Measurements from ENCODE around the gene AGAP9.
A peak's percentile ranks its signal among the peaks of the same experiment; 100 is the strongest.
"Not testable (repeated sequence)": the region's sequence is repeated elsewhere in the genome, so short reads cannot be mapped to it uniquely, and the experiment has no call there.

AGAP9 gene

GRCh38 chr10:47483923-47484322 lies 39.5 kb downstream of the AGAP9 start, which contains the start of gene ANXA8:
ANXA8 (minus strand) TSS chr10:47484115; CDS start chr10:47483933, 182 bp downstream.
- not testable (repeated sequence) for H3K4me3 ChIP-seq (ENCODE audit: insufficient read depth in 1 of 2, low read depth in 1 of 2, low read length in 2 of 2); H2AFZ ChIP-seq (ENCODE audit: low read depth, low read length); H3K27me3 ChIP-seq (ENCODE audit: control insufficient read depth in 1 of 2, insufficient read depth in 1 of 2, low read length in 2 of 2); H3K27ac ChIP-seq (ENCODE audit: low read length, poor library complexity, severe bottlenecking); H3K14ac ChIP-seq (ENCODE audit: low read length in 2 of 2); H3K23ac ChIP-seq (ENCODE audit: low read length in 2 of 2); H2BK15ac ChIP-seq (ENCODE audit: low read depth, poor library complexity, severe bottlenecking); H3K9me3 ChIP-seq (ENCODE audit: control insufficient read depth, low read length); H4K91ac ChIP-seq (ENCODE audit: low read length); H4K8ac ChIP-seq (ENCODE audit: low read length); H3K4ac ChIP-seq (ENCODE audit: low read depth in 1 of 2, low read length in 2 of 2); H3K4me2 ChIP-seq (ENCODE audit: low read length, poor library complexity, severe bottlenecking); DNase-seq; H3K36me3 ChIP-seq (ENCODE audit: control insufficient read depth in 1 of 2, insufficient read depth in 2 of 2, low read depth in 1 of 2, low read length in 2 of 2); H3K18ac ChIP-seq (ENCODE audit: low read depth in 1 of 2, low read length in 2 of 2); H3K4me1 ChIP-seq (ENCODE audit: control insufficient read depth, insufficient read depth, low read depth, low read length); H2BK12ac ChIP-seq (ENCODE audit: low read length in 2 of 2); H2BK120ac ChIP-seq (ENCODE audit: low read depth, low read length); H2AK5ac ChIP-seq (ENCODE audit: low read length, severe bottlenecking); H3K9ac ChIP-seq (ENCODE audit: low read length); H2BK5ac ChIP-seq (ENCODE audit: low read depth, low read length, poor library complexity, severe bottlenecking); H3K79me1 ChIP-seq (replicated peaks; ENCODE audit: low read length, poor library complexity, severe bottlenecking)
- WGBS: 97% methylated on average over 3 of the region's 11 CpGs

GRCh38 chr10:47482367-47482766 lies 41.1 kb downstream of the AGAP9 start:
- H3K27ac ChIP-seq (ENCODE audit: low read length, poor library complexity, severe bottlenecking); DNase-seq; H3K4me1 ChIP-seq (ENCODE audit: control insufficient read depth, insufficient read depth, low read depth, low read length); H4K8ac ChIP-seq (ENCODE audit: low read length); H3K4me3 ChIP-seq (ENCODE audit: insufficient read depth in 1 of 2, low read depth in 1 of 2, low read length in 2 of 2); H4K91ac ChIP-seq (ENCODE audit: low read length); H2BK120ac ChIP-seq (ENCODE audit: low read depth, low read length); H3K4me2 ChIP-seq (ENCODE audit: low read length, poor library complexity, severe bottlenecking); H2AFZ ChIP-seq (ENCODE audit: low read depth, low read length); H3K79me1 ChIP-seq (replicated peaks; ENCODE audit: low read length, poor library complexity, severe bottlenecking); H3K4ac ChIP-seq (ENCODE audit: low read depth in 1 of 2, low read length in 2 of 2); H2BK15ac ChIP-seq (ENCODE audit: low read depth, poor library complexity, severe bottlenecking); H3K18ac ChIP-seq (ENCODE audit: low read depth in 1 of 2, low read length in 2 of 2); H3K14ac ChIP-seq (ENCODE audit: low read length in 2 of 2); H2AK5ac ChIP-seq (ENCODE audit: low read length, severe bottlenecking); H2BK12ac ChIP-seq (ENCODE audit: low read length in 2 of 2); H3K23ac ChIP-seq (ENCODE audit: low read length in 2 of 2); H3K9ac ChIP-seq (ENCODE audit: low read length); H3K27me3 ChIP-seq (ENCODE audit: control insufficient read depth in 1 of 2, insufficient read depth in 1 of 2, low read length in 2 of 2); H3K9me3 ChIP-seq (ENCODE audit: control insufficient read depth, low read length); H3K36me3 ChIP-seq (ENCODE audit: control insufficient read depth in 1 of 2, insufficient read depth in 2 of 2, low read depth in 1 of 2, low read length in 2 of 2); H2BK5ac ChIP-seq (ENCODE audit: low read depth, low read length, poor library complexity, severe bottlenecking): not testable (repeated sequence)
- WGBS: no CpG with 5 or more reads among the region's 1 CpG

GRCh38 chr10:47481768-47482181 lies 41.7 kb downstream of the AGAP9 start:
- not testable (repeated sequence) for H3K27me3 ChIP-seq (ENCODE audit: control insufficient read depth in 1 of 2, insufficient read depth in 1 of 2, low read length in 2 of 2); H3K4me1 ChIP-seq (ENCODE audit: control insufficient read depth, insufficient read depth, low read depth, low read length); H2AFZ ChIP-seq (ENCODE audit: low read depth, low read length); H2BK120ac ChIP-seq (ENCODE audit: low read depth, low read length); H3K9me3 ChIP-seq (ENCODE audit: control insufficient read depth, low read length); H3K4me2 ChIP-seq (ENCODE audit: low read length, poor library complexity, severe bottlenecking); H4K91ac ChIP-seq (ENCODE audit: low read length); H2BK12ac ChIP-seq (ENCODE audit: low read length in 2 of 2); H2BK15ac ChIP-seq (ENCODE audit: low read depth, poor library complexity, severe bottlenecking); H2BK5ac ChIP-seq (ENCODE audit: low read depth, low read length, poor library complexity, severe bottlenecking); DNase-seq; H3K4me3 ChIP-seq (ENCODE audit: insufficient read depth in 1 of 2, low read depth in 1 of 2, low read length in 2 of 2); H4K8ac ChIP-seq (ENCODE audit: low read length); H3K23ac ChIP-seq (ENCODE audit: low read length in 2 of 2); H3K14ac ChIP-seq (ENCODE audit: low read length in 2 of 2); H3K18ac ChIP-seq (ENCODE audit: low read depth in 1 of 2, low read length in 2 of 2); H3K9ac ChIP-seq (ENCODE audit: low read length); H3K36me3 ChIP-seq (ENCODE audit: control insufficient read depth in 1 of 2, insufficient read depth in 2 of 2, low read depth in 1 of 2, low read length in 2 of 2); H2AK5ac ChIP-seq (ENCODE audit: low read length, severe bottlenecking); H3K79me1 ChIP-seq (replicated peaks; ENCODE audit: low read length, poor library complexity, severe bottlenecking); H3K4ac ChIP-seq (ENCODE audit: low read depth in 1 of 2, low read length in 2 of 2)
- H3K27ac ChIP-seq (ENCODE audit: low read length, poor library complexity, severe bottlenecking): peak overlapping the region; percentile 47
- 100% methylated on average over 2 of the region's 6 CpGs for WGBS

GRCh38 chr10:47481182-47481766 lies 42.2 kb downstream of the AGAP9 start:
- WGBS: no CpG with 5 or more reads among the region's 10 CpGs

More at GRCh38 chr10:47481182-47481766, 42.2 kb downstream of the AGAP9 start:
- H3K18ac ChIP-seq (ENCODE audit: low read depth in 1 of 2, low read length in 2 of 2); H2BK15ac ChIP-seq (ENCODE audit: low read depth, poor library complexity, severe bottlenecking); H3K4me1 ChIP-seq (ENCODE audit: control insufficient read depth, insufficient read depth, low read depth, low read length); H2BK5ac ChIP-seq (ENCODE audit: low read depth, low read length, poor library complexity, severe bottlenecking); H3K4ac ChIP-seq (ENCODE audit: low read depth in 1 of 2, low read length in 2 of 2); H3K9ac ChIP-seq (ENCODE audit: low read length); H3K4me3 ChIP-seq (ENCODE audit: insufficient read depth in 1 of 2, low read depth in 1 of 2, low read length in 2 of 2); H3K23ac ChIP-seq (ENCODE audit: low read length in 2 of 2); H2AFZ ChIP-seq (ENCODE audit: low read depth, low read length); H2AK5ac ChIP-seq (ENCODE audit: low read length, severe bottlenecking); H4K8ac ChIP-seq (ENCODE audit: low read length); H3K27me3 ChIP-seq (ENCODE audit: control insufficient read depth in 1 of 2, insufficient read depth in 1 of 2, low read length in 2 of 2); H2BK120ac ChIP-seq (ENCODE audit: low read depth, low read length); DNase-seq; H3K27ac ChIP-seq (ENCODE audit: low read length, poor library complexity, severe bottlenecking); H3K79me1 ChIP-seq (replicated peaks; ENCODE audit: low read length, poor library complexity, severe bottlenecking); H3K9me3 ChIP-seq (ENCODE audit: control insufficient read depth, low read length); H3K14ac ChIP-seq (ENCODE audit: low read length in 2 of 2); H2BK12ac ChIP-seq (ENCODE audit: low read length in 2 of 2); H3K36me3 ChIP-seq (ENCODE audit: control insufficient read depth in 1 of 2, insufficient read depth in 2 of 2, low read depth in 1 of 2, low read length in 2 of 2); H3K4me2 ChIP-seq (ENCODE audit: low read length, poor library complexity, severe bottlenecking); H4K91ac ChIP-seq (ENCODE audit: low read length): not testable (repeated sequence)
